Endothelial cell of umbilical vein (primary cell): ENCODE measurements around the gene ROBO2.

Experiments used
- CTCF ChIP-seq, 2 donors: IDR thresholded peaks; 1 replicate in 1 of 2; 2 replicates in 1 of 2; pipeline ENCODE4 v1.5.1; 2011; ENCODE audit warnings: low read length in 2 of 2, mild to moderate bottlenecking in 2 of 2, moderate library complexity in 2 of 2, control low read depth in 1 of 2, inconsistent platforms in 1 of 2, low read depth in 1 of 2; ENCODE audit not compliant: insufficient read depth in 1 of 2; ENCODE audit errors: extremely low read depth in 1 of 2
- EZH2 ChIP-seq: IDR thresholded peaks from 2 replicates; pipeline ENCODE4 v1.6.1; 2012; ENCODE audit warnings: borderline replicate concordance, low read depth, mild to moderate bottlenecking, moderate library complexity, low read length, inconsistent platforms; ENCODE audit not compliant: severe bottlenecking
- FOS ChIP-seq: IDR thresholded peaks from 2 replicates; pipeline ENCODE4 v1.6.1; 2011; ENCODE audit warnings: mild to moderate bottlenecking, low read length, moderate library complexity, borderline replicate concordance; ENCODE audit not compliant: insufficient read depth
- JUN ChIP-seq: IDR thresholded peaks from 2 replicates; pipeline ENCODE4 v1.6.1; 2011; ENCODE audit warnings: borderline replicate concordance, low read depth; ENCODE audit not compliant: insufficient read length, insufficient read depth
- MAX ChIP-seq: IDR thresholded peaks from 2 replicates; pipeline ENCODE4 v1.6.1; 2011; ENCODE audit not compliant: insufficient read depth, insufficient read length
- MYC ChIP-seq: IDR thresholded peaks from one replicate; pipeline ENCODE4 v1.6.1; 2011; ENCODE audit warnings: mild to moderate bottlenecking, low read depth, low read length
- POLR2A ChIP-seq: IDR thresholded peaks from 2 replicates; pipeline ENCODE4 v1.6.1; 2012; ENCODE audit warnings: low read depth, mild to moderate bottlenecking, control low read depth, low read length
- POLR2AphosphoS5 ChIP-seq: IDR thresholded peaks from 2 replicates; pipeline ENCODE4 v1.6.1; 2012; ENCODE audit warnings: low read depth, mild to moderate bottlenecking, control low read depth, low read length, moderate library complexity; ENCODE audit not compliant: insufficient read depth

DNA sequence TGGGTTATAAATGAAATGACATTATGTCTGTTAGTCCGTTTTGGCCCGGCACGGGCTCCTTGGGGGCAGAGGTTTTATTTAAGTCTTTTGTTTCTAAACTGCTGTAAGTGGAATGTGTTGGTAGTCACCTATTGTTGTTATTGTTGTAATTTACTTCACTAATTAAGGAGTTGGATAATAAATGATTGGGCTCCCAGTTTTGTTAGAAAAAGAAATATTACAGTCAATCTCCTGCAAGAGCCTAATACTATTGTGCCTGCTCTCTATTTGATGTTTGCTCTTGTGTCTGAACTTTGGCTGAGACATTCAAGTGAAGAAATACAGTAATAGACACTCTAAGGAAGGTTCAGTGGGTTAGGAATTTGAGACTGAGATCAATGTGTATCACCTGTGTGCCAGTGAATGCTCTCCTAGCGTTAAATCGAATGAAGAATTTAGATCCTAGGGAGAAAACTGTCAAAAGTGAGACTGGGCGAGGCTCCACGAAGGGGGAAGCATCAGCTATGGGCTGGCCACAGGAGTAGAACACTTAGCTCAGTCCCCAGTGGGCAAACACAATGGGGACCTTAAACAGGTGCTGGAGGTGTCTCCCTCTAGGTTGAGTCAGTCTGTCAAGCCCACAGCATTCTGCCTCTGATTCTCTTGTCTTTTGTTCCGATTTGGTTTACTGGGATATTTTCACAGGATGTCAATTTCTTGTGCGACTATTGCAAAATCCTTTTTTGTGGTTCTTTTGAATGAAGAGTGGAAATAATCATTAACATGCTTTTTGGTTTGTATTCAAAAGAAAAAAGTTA, 1.2 kb downstream of the ROBO2 start:
- TF ChIP-seq CTCF (IDR thresholded peaks at IDR 0.05; ENCODE audit: extremely low read depth in 1 of 2, insufficient read depth in 1 of 2, low read depth in 1 of 2, low read length in 2 of 2), result no peak
- TF ChIP-seq POLR2AphosphoS5, result no peak
- no peak for TF ChIP-seq EZH2
- no peak for TF ChIP-seq MYC
- no peak for TF ChIP-seq JUN
- TF ChIP-seq POLR2A, result no peak
- no peak for TF ChIP-seq MAX
- no peak for TF ChIP-seq FOS
